ENCODE measurements around the gene NRGN.

Gene NRGN

GRCh38 chr11:124739479-124740276 lies at the start of gene NRGN:
Gene NRGN (plus strand): TSS chr11:124739942. CDS start chr11:124740085, 143 bp downstream.
- peak; percentile 59 for DNase-seq (ENCODE audit: low read depth)

- no peak for DNase-seq (ENCODE audit: low read depth)
These were observed 46.6 kb upstream of the NRGN start for GRCh38 chr11:124693142-124693541.

- no peak for DNase-seq (ENCODE audit: low read depth)
These were observed 40.2 kb upstream of the NRGN start for GRCh38 chr11:124699547-124699946.

GRCh38 chr11:124700028-124700427 lies 39.7 kb upstream of the NRGN start:
- DNase-seq (ENCODE audit: low read depth): no peak

GRCh38 chr11:124707829-124708228 lies 31.9 kb upstream of the NRGN start:
- no peak for DNase-seq (ENCODE audit: low read depth)

GRCh38 chr11:124712392-124712791 lies 27.4 kb upstream of the NRGN start:
- no peak for DNase-seq (ENCODE audit: low read depth)

GRCh38 chr11:124716591-124716990 lies 23.2 kb upstream of the NRGN start:
- DNase-seq (ENCODE audit: low read depth): no peak

- DNase-seq (ENCODE audit: low read depth): no peak
These were observed 22.3 kb upstream of the NRGN start for GRCh38 chr11:124717421-124717785.

- DNase-seq (ENCODE audit: low read depth): no peak
These were observed 21.7 kb upstream of the NRGN start for GRCh38 chr11:124717786-124718651.

- no peak for DNase-seq (ENCODE audit: low read depth)
These were observed 20.9 kb upstream of the NRGN start for GRCh38 chr11:124718801-124719200.

- no peak for DNase-seq (ENCODE audit: low read depth)
These were observed 20.2 kb upstream of the NRGN start for GRCh38 chr11:124719534-124719933.

GRCh38 chr11:124722176-124722575 lies 17.6 kb upstream of the NRGN start:
- no peak for DNase-seq (ENCODE audit: low read depth)

GRCh38 chr11:124724979-124725718 lies 14.6 kb upstream of the NRGN start:
- DNase-seq (ENCODE audit: low read depth): no peak

- no peak for DNase-seq (ENCODE audit: low read depth)
These were observed 14.0 kb upstream of the NRGN start for GRCh38 chr11:124725719-124726105.

GRCh38 chr11:124727474-124727873 lies 12.3 kb upstream of the NRGN start:
- no peak for DNase-seq (ENCODE audit: low read depth)

GRCh38 chr11:124728134-124728533 lies 11.6 kb upstream of the NRGN start:
- no peak for DNase-seq (ENCODE audit: low read depth)

GRCh38 chr11:124729571-124729970 lies 10.2 kb upstream of the NRGN start:
- no peak for DNase-seq (ENCODE audit: low read depth)

- DNase-seq (ENCODE audit: low read depth): no peak
These were observed 7.5 kb upstream of the NRGN start for GRCh38 chr11:124732230-124732629.

- no peak for DNase-seq (ENCODE audit: low read depth)
These were observed 3.0 kb upstream of the NRGN start for GRCh38 chr11:124736736-124737135.

GRCh38 chr11:124737638-124738305 lies 2.0 kb upstream of the NRGN start:
- no peak for DNase-seq (ENCODE audit: low read depth)

GRCh38 chr11:124738713-124739478 lies 846 bp upstream of the NRGN start:
- DNase-seq (ENCODE audit: low read depth): no peak
